GM04503 (cell line): ENCODE results near the gene C1orf105.
"Not testable (repeated sequence)": the region's sequence is repeated elsewhere in the genome, so short reads cannot be mapped to it uniquely, and the experiment has no call there.

ENCODE experiments used
- DNase-seq: peaks from one replicate; pipeline ENCODE4 v3.0.0-alpha.2; 2012; ENCODE audit warnings: low read depth

Gene C1orf105, protein sequence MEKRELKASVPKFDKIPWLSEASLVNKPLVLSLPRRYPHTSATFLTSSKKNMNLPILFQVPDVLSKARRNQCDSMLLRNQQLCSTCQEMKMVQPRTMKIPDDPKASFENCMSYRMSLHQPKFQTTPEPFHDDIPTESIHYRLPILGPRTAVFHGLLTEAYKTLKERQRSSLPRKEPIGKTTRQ

DNA sequence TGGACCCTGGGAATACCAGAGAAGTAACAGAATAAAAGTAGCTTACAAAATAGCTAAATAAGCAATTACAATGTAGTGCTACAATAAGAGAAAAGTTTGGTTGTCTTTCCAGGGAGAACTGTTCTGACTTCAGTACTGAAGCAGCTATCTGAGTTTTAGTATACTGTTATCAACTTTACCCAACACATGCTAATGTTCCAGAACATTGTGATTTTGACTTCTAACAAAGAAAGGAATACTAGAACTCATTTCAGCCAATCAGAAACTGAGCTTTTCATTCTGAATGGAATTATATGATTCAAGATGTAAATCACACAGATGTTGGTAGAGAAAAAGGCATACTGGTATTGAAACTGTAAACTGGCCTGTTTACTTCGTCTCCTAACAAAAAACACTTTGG lies at the start of gene C1orf105:
C1orf105 (plus strand) TSS at position 301 of the 400 bp plus-strand sequence. CDS start 201 bp downstream, outside the sequence.
- DNase-seq, result no peak

DNA sequence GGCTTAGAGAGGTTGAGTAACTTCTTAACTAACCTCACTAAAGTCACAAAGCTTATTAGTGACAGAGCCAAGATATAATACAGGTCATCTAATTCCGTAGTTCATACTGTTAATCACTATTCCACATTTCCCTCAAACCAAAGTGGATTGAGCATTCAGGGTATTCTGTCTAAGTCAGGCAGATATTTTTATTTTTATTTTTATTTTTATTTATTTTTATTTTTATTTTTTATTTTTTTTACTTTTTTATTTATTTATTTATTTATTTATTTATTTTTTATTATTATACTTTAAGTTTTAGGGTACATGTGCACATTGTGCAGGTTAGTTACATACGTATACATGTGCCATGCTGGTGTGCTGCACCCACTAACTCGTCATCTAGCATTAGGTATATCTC lies 48.8 kb upstream of the C1orf105 start:
- not testable (repeated sequence) for DNase-seq

DNA sequence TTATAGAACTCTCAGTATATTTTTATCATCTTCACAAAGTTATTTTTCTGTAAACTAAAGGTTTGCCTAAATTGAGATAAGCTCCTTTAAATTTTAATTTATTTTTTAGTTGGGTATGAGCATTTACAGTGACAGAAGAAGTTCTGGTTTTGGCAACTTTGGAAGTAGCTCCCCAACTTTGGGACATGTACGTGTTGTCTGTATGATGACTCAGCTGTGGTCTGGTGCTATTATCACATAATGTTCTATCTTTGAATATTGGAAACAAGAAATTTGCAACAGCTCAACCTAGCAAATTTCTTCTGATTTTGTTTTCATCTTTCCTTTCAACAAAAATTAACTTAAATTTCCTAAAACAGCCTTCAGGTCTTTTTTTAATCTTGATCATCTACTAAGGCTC lies 46.6 kb upstream of the C1orf105 start:
- no peak for DNase-seq

DNA sequence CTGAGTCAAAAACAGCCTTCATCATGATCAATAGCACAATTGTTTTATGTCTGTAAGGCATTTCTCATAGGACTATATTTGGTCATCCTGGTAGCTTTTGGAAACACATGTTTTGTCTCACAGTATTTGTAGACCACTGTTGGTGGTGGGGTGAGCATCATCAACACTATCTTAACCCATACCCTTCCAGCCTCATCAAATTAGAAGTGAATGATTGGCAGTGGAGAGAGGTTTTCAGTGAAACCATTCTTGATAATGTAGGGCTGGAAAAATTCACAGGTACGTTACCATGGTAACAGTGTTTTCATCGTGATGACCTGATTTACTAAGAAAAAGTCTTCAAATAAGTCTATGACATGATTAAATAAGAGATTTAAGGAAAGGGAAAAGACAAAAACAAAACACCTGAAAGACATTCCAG lies 45.3 kb upstream of the C1orf105 start:
- DNase-seq, result no peak

DNA sequence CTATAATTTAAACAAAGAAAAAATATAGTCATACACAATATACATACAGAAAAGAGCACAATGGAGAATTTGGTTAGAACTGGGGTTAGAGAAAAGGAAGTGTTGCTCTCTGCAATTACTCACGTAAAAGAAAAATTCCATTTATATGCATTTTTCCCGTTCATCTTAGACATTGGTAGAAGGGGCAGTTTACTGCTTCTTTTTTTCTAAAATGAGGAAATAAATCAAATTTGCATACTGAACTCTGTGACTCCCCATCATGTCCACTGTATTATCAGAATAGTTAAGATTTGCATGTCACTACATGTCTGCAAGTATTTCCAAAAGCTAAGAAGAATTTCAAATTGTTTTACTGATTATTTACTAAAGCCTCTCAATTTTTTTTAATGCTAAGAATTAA lies 44.1 kb upstream of the C1orf105 start:
- no peak for DNase-seq

DNA sequence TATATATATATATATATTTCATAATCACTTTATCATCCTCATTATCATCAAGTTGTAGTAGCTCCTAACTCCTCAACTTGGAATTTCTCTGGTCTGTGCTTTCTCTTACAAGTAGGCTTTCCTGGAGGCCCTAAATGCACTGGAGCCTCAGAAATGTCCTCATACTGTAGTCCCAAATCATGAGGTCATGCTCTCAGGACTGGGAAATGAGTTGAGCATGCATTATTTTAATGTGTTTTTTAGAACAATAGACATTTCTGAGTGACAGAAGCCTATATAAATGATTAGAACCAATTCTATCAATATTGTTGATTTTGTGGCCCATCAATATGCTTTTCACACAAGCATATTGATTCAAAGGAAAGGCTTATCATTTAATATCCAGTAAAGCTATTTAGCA lies 42.9 kb upstream of the C1orf105 start:
- no peak for DNase-seq

DNA sequence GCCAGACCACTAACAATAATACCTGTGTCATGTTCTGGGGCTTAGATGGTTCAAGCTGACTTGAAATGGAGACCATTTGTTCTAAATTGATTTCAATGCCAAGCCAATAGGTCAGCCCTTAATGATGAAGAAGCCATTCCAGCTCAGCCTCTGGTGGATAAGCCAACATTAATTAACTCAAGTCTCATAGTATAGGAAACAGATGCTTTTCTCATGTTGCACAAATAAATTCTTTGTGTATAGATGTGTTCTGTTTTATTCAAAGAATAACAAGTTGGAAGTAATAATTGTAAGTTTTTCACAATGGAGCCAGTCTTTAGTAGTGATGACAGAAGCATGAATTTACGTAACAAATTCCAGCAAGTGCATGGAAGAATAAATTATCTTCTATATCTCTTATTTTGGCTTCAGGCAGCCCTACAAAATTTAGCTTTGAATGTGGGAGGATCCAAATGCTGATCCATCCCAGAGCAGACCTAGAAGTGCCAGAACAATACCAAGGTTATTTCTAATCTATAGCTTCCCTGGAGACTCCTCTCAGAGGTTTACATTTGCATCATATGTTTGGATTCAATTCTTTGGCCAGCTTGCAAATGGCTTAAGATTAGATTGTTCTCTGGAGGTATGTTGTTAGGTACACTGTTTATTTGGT lies 42.2 kb upstream of the C1orf105 start:
- DNase-seq, result no peak

DNA sequence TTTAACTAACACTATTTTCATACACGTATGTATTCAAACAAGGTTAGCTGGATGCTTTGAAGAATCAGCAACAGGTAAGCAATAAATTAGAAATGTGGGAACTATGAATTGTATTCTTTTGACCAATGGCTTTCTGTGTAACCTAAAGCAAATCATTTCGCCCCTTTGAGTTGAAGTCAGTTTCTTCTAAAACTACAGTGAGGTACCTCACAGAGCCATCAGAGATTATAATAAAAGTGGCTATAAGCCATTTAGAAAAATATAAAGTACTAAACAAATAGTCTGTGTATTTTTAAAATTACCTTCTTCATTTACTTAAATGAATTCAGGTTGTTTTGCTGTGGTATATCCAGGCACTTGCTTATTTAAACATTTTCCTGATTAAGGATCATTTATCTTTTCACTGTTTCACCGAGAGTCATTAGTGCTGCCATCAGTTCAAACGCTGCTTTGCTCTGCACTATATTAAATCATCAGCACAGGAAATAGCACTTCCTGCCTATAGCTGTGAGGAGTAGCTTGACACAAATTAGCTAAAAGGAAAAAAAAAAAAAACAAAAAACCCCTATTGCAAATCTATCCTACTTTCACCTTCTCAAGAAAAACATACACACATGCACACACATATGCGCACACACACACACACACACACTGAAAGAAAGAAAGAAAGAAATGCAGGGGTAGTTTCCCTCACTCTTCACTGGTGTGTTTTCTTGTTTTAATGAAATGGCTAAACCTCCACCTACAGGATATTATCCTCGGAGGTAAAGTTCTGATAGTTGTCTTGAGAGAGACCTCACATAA lies 39.8 kb upstream of the C1orf105 start:
- DNase-seq, result no peak

DNA sequence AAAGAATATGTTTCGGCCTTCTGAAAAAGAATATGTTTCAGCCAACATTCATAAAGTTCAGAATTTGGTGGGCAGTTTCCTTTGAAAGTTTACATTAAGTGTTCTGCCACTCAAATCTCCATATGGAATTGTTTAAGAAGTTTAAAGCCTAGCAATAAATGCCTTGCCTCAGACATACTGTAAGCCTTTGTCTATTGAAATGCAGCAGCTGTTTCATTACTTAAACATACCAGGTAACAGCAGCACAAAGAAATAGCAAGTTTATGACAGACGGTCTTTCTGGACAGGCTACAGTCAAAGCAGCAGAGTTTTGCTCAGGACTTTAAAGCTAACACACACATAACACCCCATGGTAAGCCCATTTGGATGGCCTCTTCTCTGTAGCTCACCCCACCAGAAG lies 38.5 kb upstream of the C1orf105 start:
- no peak for DNase-seq

DNA sequence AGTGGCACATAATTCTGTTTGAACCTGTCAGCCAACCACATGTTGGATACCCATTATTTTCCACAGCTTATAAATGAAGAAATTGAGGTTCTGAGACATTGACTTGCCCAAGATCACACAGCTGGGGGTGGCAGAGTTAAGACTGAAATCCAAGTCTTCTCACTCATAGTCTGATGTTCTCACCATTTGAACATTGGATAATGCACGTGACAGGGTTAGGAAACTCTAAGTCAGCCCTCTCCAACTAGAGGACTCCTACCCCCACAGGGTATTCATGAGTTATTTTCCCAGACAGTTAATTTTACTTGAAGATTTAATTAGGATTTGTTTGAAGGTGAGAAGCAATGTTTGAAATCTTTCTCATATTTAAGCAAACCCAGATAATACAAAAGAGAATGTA lies 38.1 kb upstream of the C1orf105 start:
- no peak for DNase-seq

DNA sequence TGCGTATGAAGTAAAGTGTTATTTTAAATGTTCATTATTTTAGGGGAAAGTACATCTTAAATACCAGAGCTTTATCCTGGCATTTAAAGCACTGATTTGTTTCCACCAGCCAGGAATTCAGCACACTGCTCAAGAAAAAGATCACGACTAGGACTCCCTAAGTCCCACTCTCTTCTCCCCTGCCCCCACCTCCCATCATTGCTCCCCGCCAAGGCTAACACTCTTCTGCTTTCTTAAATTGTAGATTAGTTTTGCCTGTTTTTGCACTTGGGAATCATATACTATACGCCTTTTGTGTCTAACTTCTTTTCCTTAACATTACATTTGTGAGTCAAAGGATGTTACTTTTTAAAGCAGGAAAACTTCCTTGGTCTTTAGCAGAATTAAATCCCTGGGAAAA lies 37.5 kb upstream of the C1orf105 start:
- no peak for DNase-seq

DNA sequence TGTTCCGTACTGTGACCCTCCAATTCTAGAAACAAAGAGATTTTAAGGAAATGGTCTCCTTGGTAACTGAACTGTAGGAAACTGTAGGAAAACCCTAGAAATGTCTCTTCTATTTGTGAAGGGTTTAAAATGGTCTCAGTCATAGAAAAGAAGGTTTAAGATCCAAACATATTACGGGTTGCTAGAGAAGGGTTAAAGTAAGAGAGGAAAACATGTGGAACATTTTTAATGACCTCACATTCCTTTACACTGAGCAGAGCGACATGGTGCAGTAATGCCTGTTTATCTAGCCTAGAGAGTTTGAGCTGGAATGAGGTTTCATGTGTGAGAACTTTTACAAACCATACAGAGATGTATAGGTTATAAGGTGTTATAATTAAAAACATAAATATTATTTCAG lies 36.9 kb upstream of the C1orf105 start:
- DNase-seq, result peak; percentile 35

DNA sequence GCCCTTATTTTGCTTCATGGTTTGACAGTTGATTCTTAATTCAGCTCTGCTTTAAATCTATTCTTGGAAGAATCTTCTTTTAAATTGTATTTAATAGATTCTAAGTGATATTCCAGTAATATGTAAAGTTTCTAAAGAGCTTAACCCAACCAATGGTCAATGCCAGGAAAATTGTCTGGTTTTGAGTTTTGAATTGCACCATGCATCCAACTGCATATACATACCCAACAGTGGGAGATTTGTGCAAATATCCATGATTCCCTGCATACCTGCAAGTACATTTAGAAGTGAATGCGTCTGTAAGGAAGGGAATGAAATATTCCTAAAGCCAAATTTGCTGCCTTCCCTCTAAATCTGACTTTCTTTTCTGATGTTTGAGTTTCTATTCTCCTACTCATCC lies 35.8 kb upstream of the C1orf105 start:
- DNase-seq, result no peak

DNA sequence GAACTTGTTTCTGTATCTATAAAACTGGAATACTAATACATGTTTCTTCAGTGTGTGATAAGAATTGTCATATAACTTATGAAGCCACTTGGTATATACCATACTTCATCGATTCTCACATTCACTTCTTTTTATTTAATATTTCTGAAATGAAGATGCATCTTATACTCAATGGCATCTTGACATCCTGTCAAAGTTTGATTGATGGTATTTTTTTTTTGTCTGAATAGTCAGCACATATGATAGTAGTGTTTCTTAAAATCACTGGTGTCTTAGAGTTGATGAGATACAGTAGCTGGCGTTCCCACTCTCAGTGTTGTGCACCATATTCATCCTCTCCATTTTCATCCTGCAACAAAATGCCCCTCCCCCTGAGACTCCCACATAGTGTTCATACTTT lies 34.4 kb upstream of the C1orf105 start:
- DNase-seq, result no peak

DNA sequence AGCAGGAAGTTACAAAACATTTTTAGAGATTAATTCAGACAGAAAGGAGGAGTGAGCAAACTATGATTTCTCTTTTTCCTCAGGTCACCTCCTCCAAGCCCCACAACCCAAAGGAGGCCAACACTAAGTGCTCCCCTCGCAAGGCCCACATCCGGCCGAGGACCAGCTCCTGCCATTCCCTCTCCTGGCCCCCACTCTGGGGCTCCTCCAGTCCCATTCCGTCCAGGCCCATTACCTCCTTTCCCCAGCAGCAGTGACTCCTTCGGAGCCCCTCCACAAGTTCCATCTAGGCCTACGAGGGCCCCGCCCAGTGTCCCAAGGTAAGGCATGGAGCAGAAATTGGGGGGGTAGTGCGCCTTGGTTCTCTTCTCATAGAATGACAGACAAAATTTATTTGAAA lies 32.0 kb upstream of the C1orf105 start:
- DNase-seq, result no peak

DNA sequence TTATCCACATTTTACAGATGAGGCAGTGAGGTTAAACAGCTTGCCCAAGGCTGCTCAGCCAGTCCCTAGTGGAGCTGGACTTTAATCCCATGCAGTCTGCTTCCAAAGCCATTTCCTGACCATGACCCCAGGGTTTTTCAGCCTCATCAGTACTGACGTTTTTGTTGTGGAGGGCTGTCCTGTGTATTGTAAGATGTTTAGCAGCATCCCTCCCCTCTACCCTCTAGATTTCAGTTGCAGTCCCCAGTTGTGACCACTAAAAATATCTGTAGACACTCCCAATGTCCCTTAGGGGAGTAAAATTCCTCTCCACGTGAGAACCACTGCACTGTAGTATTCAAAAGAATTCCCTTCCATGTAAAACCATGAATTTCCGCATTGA lies 30.2 kb upstream of the C1orf105 start:
- no peak for DNase-seq

DNA sequence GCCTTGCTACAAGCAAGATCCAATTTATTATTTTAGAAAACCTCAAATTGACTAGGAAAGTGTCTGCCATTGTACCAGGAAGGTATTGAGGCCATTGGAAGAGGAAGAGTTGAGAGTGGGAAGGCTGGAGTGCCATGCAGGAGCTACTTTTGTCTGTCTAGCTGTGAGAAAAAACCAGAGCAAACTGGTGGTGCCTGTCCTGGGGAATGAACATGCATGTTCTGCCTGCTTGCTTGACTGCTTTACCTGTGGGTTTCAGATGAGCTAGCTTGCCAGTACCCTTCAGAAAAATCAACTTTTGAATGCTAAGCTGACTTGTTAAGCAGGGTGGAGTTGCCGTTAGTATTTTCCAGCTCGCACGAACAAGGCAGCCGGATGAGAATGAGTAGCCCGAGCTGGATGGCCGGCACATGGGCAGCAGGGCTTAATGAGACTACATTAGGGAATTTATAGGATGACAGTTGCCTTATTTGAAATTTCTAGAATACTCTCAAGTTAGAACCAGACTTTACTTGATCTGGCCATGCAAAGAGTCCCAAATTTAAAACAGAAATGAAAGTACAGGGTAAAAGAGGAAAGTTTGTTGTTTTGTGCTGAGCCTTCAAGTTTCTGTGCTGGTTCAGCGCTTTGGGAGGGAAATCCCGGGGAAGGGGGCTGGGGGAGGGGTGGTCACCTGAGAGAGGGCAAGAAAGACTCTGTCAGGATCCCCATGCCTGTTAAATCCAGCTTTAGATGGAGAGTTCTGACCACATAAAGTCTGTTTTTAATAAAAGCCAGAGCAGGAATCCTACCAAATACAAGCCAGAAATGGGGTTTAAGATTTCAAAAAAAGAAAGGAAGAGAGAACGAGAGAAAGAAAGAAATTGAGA lies 29.6 kb upstream of the C1orf105 start:
- no peak for DNase-seq

DNA sequence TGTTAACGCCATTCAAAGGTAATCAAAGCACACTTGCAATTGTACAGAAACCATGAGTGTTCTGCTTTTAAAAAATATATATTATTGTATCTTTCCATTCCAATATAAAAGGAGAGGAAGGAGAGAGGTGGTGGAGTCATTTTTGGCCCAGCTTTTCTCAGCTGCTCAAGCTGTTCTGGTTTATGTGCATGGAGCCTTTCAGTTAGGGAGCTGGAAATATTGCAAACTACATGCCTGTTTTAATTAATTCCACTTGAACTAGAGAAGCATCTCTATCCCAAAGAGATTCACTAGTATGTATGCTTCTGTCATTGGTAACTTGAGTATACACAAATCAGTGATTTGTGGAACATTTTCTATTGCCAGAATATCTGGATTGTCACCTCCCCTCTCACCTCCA lies 28.5 kb upstream of the C1orf105 start:
- DNase-seq, result no peak

DNA sequence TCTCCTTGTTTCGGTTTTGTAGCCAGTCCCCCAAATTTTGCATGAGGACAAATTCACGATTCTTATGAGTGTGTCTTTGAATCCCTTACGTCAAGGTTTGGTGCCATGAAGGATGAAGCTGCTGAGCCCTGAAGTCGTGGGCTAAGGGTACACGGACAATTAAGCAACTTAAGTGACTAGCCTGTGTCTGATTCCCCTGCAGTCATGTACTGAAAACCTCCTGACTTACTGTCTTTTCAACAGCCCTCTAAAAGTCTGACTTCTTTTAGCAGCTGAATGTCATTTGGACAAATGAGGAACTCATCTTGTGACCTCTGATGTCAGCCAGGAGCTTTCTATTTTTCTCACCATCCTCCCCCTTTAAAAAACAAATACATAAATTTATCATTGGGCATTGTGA lies 27.1 kb upstream of the C1orf105 start:
- DNase-seq, result no peak

DNA sequence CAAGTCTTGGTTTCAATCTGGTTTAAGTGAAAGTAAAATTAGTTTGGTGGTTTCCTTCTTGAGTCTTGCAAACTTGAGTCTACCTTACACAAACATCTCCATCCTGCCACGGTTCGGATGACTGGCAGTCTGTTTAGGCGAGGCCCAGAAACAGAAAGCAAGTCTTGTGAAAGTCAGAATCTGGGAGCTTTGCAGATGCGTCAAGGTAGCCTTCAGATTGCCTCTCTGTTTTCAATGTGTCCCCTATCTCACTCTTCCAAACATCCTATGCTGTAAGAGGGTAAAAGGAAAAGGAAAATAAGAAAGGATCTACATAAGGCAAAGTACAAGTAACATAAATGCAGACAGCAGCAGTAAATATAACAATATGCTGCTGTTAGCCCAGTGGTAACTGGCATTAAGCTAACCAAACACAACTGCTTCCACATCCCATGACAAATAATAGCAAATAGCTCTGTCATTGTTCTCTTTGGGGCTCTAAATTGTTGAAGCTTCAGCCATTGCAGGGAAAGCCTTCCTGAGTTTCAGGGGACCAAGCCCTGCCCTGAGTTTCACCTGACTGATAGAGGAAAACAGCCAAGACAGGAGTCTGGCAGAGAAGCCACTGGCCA lies 26.2 kb upstream of the C1orf105 start:
- DNase-seq, result no peak

DNA sequence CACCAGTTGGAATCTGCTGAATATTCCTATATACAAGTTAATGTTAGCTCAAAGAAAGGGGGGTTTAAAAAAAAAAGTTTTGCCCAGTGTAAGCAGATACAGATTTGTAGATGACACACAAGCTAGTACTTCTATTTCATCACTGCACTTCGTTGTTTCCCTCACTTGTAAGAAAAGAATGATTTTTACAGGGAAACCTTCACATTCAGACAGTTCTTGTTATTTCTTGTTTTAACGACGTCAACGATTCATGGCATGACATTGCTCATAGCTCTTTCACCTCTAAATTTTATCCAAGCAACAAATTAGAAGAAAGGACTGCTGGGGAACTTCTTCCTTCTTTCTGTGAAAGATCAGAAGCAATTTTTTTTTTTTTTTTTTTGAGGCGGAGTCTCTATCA lies 25.7 kb upstream of the C1orf105 start:
- DNase-seq, result no peak

DNA sequence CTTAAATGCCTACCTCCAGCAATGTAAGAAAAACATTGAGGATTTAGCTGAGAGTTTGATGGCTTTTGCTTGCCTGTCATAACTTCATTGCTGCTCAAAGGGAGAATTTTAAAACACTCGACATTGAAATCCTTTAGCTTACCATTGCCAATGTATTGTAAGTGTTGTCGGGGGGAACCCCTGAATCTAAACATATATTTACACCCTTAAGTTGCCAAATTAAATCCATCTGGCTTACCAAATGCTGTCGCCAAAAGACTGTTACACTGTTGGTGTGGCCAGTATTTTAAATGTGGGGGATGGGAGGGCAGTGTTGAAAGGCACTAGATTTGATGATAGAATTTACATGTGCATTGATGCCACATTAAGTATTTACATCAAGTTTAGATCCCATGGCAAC lies 24.9 kb upstream of the C1orf105 start:
- no peak for DNase-seq
